GM10266 (cell line): ENCODE measurements around the gene TMEM184B.
"Not testable (repeated sequence)": the region's sequence is repeated elsewhere in the genome, so short reads cannot be mapped to it uniquely, and the experiment has no call there.

Experiments used
- DNase-seq: peaks from one replicate; pipeline ENCODE4 v3.0.0; 2012; ENCODE audit errors: extremely low spot score
- CTCF ChIP-seq: IDR thresholded peaks from 2 replicates; pipeline ENCODE4 v1.5.1; 2012; ENCODE audit warnings: mild to moderate bottlenecking, low read depth; ENCODE audit not compliant: control insufficient read depth, insufficient read depth; ENCODE audit errors: missing control alignments

Gene TMEM184B

GRCh38 chr22:38238519-38239071 is 34.2 kb downstream of the TMEM184B start:
- TF ChIP-seq CTCF, result no peak
- no peak for DNase-seq

- no peak for TF ChIP-seq CTCF
- no peak for DNase-seq
Measured at GRCh38 chr22:38236786-38237185, 36.0 kb downstream of the TMEM184B start.

GRCh38 chr22:38235240-38235850 is 37.5 kb downstream of the TMEM184B start:
- no peak for TF ChIP-seq CTCF
- DNase-seq, result no peak

- DNase-seq, result not testable (repeated sequence)
Measured at GRCh38 chr22:38233856-38234255, 39.0 kb downstream of the TMEM184B start.

GRCh38 chr22:38233427-38233826 is 39.4 kb downstream of the TMEM184B start:
- DNase-seq, result no peak
- no peak for TF ChIP-seq CTCF

- no peak for DNase-seq
- no peak for TF ChIP-seq CTCF
Measured at GRCh38 chr22:38232196-38232595, 40.6 kb downstream of the TMEM184B start.

- DNase-seq, result no peak
- TF ChIP-seq CTCF, result no peak
Measured at GRCh38 chr22:38230916-38231315, 41.9 kb downstream of the TMEM184B start.
